Activated T-helper 17 cell treated with anti-CD3 and anti-CD28 coated beads, Interleukin-2, amount 50 U/mL, for 72 hours (primary cell): ENCODE results near the gene TET1. TPM values are rescaled to one million over a fixed set of nuclear protein-coding genes. Genes with fewer than 3 reads are reported as not detected.
"Not testable (repeated sequence)": the region's sequence is repeated elsewhere in the genome, so short reads cannot be mapped to it uniquely, and the experiment has no call there.

Source experiments
- ATAC-seq: fragments of 150-1000 bp; cut with Tn5 transposase; replicated peaks from 2 replicates; pipeline ENCODE4 v1.10.0; 2021; ENCODE audit warnings: mild to moderate bottlenecking, moderate library complexity
- H3K27ac Mint-ChIP-seq: one replicate; pipeline ENCODE4 v1.8.0; 2022; ENCODE audit warnings: mixed read lengths
- H3K27me3 Mint-ChIP-seq: one replicate; pipeline ENCODE4 v1.8.0; 2022; ENCODE audit warnings: mixed read lengths
- H3K36me3 Mint-ChIP-seq: one replicate; pipeline ENCODE4 v1.8.0; 2022; ENCODE audit warnings: low read depth, mild to moderate bottlenecking, mixed read lengths
- H3K4me1 Mint-ChIP-seq: one replicate; pipeline ENCODE4 v1.8.0; 2022; ENCODE audit warnings: mixed read lengths
- H3K4me3 Mint-ChIP-seq: one replicate; pipeline ENCODE4 v1.8.0; 2022; ENCODE audit warnings: mild to moderate bottlenecking, mixed read lengths
- H3K9me3 Mint-ChIP-seq: one replicate; pipeline ENCODE4 v1.8.0; 2022; ENCODE audit warnings: mixed read lengths
- total RNA-seq, 2 donors: library from RNA; stranded (reverse); gene quantifications; one replicate each; pipeline ENCODE4 v1.2.3, GENCODE V29; 2022

The TET1 gene
- total RNA-seq, result under 1 TPM; 0.86 to 0.87 TPM

GRCh38 chr10:68560186-68560942, at the start of gene TET1:
Gene TET1, plus strand, starts transcription at chr10:68560337. Its CDS starts 12,002 bp downstream, at chr10:68572339.
- no peaks in the 10 kb centered on the region for H3K36me3 Mint-ChIP-seq
- peaks cover 42% of the 10 kb centered on the region for H3K27me3 Mint-ChIP-seq
- no peaks in the 10 kb centered on the region for H3K9me3 Mint-ChIP-seq
- H3K27ac Mint-ChIP-seq, result no peak within 1 kb of the TSS
- peak; percentile 37 for ATAC-seq
- peaks cover 11% of the 10 kb centered on the region for H3K4me1 Mint-ChIP-seq
- peak within 1 kb of the TSS; percentile 78 for H3K4me3 Mint-ChIP-seq

DNA sequence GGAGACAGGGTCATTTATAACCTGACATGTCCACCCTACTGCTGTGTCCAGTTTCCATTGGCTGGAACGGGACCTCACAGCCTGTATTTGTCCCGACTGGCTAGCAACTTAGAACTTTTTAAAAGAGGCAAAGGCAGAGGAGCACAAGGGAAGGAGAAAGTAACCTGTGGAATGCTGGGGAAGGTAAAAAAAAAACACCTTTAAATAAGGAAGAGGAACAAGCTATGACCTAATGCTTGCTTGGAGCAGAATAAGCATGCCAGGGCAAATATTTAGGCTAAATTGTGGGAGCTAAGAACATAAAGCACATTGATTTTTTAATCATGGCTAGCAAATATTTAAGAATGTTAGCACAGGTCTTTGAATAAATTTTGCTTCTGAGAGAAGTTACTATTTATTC, 43.9 kb upstream of the TET1 start:
- H3K27ac Mint-ChIP-seq, H3K27me3 Mint-ChIP-seq, H3K4me1 Mint-ChIP-seq, H3K4me3 Mint-ChIP-seq, ATAC-seq, H3K9me3 Mint-ChIP-seq: not testable (repeated sequence)
- H3K36me3 Mint-ChIP-seq, result peaks cover 45% of the 10 kb centered on the region

DNA sequence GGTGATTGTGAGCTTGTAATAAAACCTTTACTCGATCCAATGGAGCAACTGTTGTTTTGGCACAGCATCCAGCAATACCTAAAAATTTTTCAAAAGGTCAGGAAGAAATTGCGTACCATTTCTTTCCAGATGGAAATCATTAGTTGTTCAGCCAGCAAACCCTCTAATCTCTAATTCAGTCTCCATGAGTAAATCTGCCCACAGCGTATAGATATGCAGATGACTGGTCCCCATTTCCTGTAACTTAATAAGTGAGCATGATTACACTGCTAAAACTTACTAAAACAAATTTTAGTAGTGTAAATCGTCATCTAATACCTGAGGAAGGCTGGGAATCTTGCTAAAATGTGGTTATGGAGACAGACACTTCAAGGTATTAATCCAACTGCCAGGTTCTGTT, 43.4 kb upstream of the TET1 start:
- H3K9me3 Mint-ChIP-seq, result no peaks in the 10 kb centered on the region
- H3K27ac Mint-ChIP-seq, result peak overlapping the region; percentile 19
- H3K4me3 Mint-ChIP-seq, result no peak overlapping the region
- H3K27me3 Mint-ChIP-seq, result no peaks in the 10 kb centered on the region
- H3K36me3 Mint-ChIP-seq, result peaks cover 47% of the 10 kb centered on the region
- no peak for ATAC-seq
- H3K4me1 Mint-ChIP-seq, result no peaks in the 10 kb centered on the region

GRCh38 chr10:68517188-68517587, 42.9 kb upstream of the TET1 start:
- Mint-ChIP-seq H3K4me1 (no peaks in the 10 kb centered on the region), H3K27me3 (no peaks in the 10 kb centered on the region), H3K36me3 (peaks cover 51% of the 10 kb centered on the region), H3K27ac (peak overlapping the region; percentile 19), H3K4me3 (no peak overlapping the region), H3K9me3 (no peaks in the 10 kb centered on the region)
- ATAC-seq, result no peak

DNA sequence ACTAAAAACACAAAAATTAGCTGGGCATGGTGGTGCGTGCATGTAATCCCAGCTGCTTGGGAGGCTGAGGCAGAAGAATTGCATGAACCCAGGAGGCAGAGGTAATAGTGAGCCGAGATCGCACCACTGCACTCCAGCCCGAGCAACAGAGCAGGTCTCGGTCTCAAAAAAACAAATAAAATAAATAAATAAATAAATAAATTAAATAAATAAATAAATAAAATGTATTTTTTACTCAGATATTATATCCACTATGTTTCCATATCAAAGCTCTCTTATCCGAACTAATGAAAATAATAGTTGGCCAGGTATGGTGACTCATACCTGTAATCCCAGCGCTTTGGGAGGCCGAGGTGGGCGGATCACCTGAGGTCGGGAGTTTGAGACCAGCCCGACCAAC, 41.5 kb upstream of the TET1 start:
- H3K4me3 Mint-ChIP-seq, H3K27ac Mint-ChIP-seq, H3K4me1 Mint-ChIP-seq, ATAC-seq, H3K27me3 Mint-ChIP-seq, H3K9me3 Mint-ChIP-seq: not testable (repeated sequence)
- peaks cover 49% of the 10 kb centered on the region for H3K36me3 Mint-ChIP-seq

- H3K9me3 Mint-ChIP-seq, H3K27me3 Mint-ChIP-seq, H3K4me1 Mint-ChIP-seq, ATAC-seq, H3K4me3 Mint-ChIP-seq, H3K27ac Mint-ChIP-seq: not testable (repeated sequence)
- peaks cover 20% of the 10 kb centered on the region for H3K36me3 Mint-ChIP-seq
Measured at GRCh38 chr10:68525490-68526038, 34.6 kb upstream of the TET1 start.

DNA sequence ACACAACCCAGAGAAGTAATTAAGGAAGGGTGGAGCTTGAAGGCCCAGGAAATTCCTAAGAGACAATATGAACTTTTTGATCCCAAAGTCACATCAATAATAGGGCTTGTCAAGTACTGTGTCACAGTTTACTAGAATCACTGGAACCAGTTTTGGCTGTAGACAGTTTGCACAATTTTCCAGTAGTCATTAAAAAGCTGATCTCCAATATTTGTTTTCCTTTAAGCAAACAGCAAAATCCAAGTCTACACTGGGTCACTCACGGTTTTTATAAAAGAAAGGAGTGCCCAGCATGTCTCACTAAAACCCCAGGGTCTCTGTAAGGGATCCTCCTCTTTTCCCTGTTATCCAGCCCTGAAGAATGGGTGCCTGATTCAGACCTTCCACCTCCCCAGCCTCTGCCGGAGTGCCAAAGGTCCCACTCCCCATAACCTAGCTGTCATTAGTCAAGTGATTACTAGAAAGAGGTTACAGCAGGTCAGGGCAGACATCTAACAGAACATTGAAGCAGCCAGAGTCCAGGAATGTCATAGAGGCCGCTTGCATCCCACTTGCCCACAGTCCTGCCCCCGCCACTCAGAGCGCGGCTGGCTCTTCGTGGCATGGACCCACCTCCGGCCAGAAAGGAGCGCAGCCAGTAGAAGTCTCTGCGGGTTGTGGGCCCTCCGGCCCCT, 33.4 kb upstream of the TET1 start:
- Mint-ChIP-seq H3K27ac (peak overlapping the region; percentile 92), H3K9me3 (no peaks in the 10 kb centered on the region), H3K36me3 (peaks cover 12% of the 10 kb centered on the region), H3K4me1 (no peaks in the 10 kb centered on the region), H3K4me3 (peak overlapping the region; percentile 86), H3K27me3 (no peaks in the 10 kb centered on the region)
- peak; percentile 42 for ATAC-seq

DNA sequence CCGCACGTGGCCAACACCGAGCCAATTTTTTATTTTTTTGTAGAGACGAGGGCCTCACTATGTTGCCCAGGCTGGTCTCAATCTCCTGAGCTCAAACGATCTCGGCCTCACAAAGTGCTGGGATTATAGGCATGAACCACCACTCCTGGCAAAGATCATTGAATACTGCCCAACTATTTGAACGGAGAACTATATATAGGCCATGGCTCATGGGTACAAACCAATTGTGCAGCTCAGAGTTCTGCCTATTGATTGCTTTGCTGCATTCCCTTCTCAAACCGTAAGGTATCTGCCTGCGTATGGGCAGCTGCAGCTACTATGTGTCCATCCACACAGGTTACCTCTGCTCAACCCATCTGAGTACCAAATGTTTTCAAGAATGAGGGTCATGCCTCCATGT, 23.2 kb upstream of the TET1 start:
- no peak for ATAC-seq
- Mint-ChIP-seq H3K4me1 (no peaks in the 10 kb centered on the region), H3K36me3 (no peaks in the 10 kb centered on the region), H3K27ac (no peak overlapping the region), H3K4me3 (no peak overlapping the region), H3K9me3 (no peaks in the 10 kb centered on the region), H3K27me3 (no peaks in the 10 kb centered on the region)

DNA sequence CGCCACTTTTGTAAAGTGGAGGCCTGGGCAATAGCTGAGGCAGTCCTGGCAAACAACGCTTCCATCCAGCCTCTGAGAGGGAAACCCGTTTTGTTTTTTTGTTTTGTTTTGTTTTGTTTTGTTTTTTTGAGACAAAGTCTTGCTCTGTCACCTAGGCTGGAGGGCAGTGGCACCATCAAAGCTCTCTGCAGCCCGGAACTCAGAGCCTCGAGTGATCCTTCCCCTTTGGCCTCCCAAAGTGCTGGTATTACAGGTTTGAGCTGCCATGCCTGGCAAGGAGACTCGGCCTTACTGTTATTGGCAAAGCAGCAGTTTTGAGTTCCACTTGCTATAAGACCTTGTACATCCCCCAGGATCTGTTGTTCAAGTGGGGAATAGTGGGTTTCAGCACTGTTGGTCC, 22.3 kb upstream of the TET1 start:
- Mint-ChIP-seq H3K4me3 (no peak overlapping the region), H3K4me1 (no peaks in the 10 kb centered on the region), H3K9me3 (no peaks in the 10 kb centered on the region), H3K27ac (no peak overlapping the region), H3K27me3 (no peaks in the 10 kb centered on the region), H3K36me3 (no peaks in the 10 kb centered on the region)
- no peak for ATAC-seq

GRCh38 chr10:68543004-68543918, 16.9 kb upstream of the TET1 start:
- Mint-ChIP-seq H3K4me1 (no peaks in the 10 kb centered on the region), H3K27ac (no peak overlapping the region), H3K9me3 (no peaks in the 10 kb centered on the region), H3K27me3 (no peaks in the 10 kb centered on the region), H3K36me3 (no peaks in the 10 kb centered on the region), H3K4me3 (no peak overlapping the region)
- peak; percentile 78 for ATAC-seq

DNA sequence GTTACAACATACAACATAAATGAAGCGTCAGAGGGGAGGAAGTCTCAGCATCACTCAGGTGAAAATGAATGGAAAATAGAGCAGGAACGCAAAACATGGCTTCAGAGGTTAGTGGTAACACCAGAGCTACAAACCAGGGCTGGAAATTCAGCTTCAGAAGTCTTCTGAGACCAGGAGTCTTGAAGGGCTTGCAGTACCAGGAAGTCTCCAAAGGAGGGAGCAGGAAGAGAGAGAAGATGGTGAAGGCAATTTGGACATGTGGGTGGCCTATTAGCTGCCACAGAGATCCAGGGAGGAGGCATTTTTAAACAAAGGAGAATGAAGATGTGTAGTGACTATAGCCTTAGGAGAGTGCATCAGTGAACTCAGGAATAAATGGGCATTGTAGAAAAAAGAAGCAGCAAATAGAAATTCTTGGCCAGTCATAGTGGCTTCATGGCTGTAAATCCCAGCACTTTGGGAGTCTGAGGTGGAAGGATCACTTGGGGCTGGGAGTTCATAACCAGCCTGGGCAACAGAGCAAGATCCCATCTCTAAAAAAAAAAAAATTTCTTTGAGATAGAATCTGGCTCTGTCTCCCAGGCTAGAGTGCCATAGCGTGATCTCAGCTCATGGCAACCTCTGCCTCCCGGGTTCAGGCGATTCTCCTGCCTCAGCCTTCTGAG, 9.3 kb upstream of the TET1 start:
- H3K27ac Mint-ChIP-seq, result no peak overlapping the region
- no peaks in the 10 kb centered on the region for H3K36me3 Mint-ChIP-seq
- H3K9me3 Mint-ChIP-seq, result no peaks in the 10 kb centered on the region
- H3K27me3 Mint-ChIP-seq, result no peaks in the 10 kb centered on the region
- H3K4me1 Mint-ChIP-seq, result peaks cover 6% of the 10 kb centered on the region
- ATAC-seq, result peak; percentile 74
- H3K4me3 Mint-ChIP-seq, result no peak overlapping the region

DNA sequence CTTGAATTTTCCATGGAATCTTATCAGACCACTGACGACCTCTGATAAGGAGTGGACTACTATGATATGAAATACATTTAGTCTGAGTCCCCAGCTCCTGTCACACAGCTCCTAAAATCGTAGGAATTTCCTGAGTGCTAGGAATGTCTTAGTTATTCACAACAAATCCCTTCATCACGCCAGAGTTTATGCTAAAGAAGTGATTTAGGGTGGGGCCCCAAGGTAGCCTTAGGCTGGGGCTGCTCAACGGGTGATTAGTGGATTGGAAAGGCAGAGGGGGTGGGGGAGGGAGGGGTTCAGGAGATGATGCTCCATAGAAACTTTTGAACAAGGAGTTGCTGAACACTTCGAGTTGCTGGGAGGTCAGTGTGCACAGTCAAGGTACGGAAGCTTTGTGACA, 7.0 kb upstream of the TET1 start:
- ATAC-seq, result no peak
- H3K27me3 Mint-ChIP-seq, result peaks cover 3% of the 10 kb centered on the region
- H3K9me3 Mint-ChIP-seq, result no peaks in the 10 kb centered on the region
- no peaks in the 10 kb centered on the region for H3K36me3 Mint-ChIP-seq
- H3K4me1 Mint-ChIP-seq, result peaks cover 6% of the 10 kb centered on the region
- no peak overlapping the region for H3K4me3 Mint-ChIP-seq
- H3K27ac Mint-ChIP-seq, result no peak overlapping the region

DNA sequence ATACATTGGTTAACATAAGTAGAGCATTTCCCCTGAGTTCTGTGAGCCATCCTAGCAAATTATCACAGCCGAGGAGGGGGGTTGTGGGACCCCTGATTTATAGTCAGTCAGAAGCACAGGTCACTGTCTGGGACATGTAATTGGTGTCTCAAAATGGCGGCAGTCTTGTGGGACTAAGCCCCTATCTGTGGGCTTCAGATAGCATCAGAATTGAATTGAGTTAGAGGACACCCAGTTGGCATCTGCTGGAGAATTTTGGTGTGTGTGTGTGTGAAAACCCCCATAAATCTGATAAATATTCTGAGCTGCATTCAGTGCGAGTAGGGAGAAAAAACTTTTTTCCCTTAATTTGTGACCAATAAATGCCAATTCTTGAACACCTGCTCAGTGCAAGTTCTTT, 6.5 kb upstream of the TET1 start:
- Mint-ChIP-seq H3K36me3 (no peaks in the 10 kb centered on the region), H3K9me3 (no peaks in the 10 kb centered on the region), H3K4me1 (peaks cover 6% of the 10 kb centered on the region), H3K27ac (no peak overlapping the region), H3K4me3 (no peak overlapping the region), H3K27me3 (peaks cover 4% of the 10 kb centered on the region)
- ATAC-seq, result no peak

GRCh38 chr10:68558478-68558877, 1.7 kb upstream of the TET1 start:
- no peaks in the 10 kb centered on the region for H3K9me3 Mint-ChIP-seq
- H3K36me3 Mint-ChIP-seq, result no peaks in the 10 kb centered on the region
- H3K4me1 Mint-ChIP-seq, result peaks cover 11% of the 10 kb centered on the region
- ATAC-seq, result no peak
- H3K4me3 Mint-ChIP-seq, result no peak overlapping the region
- no peak overlapping the region for H3K27ac Mint-ChIP-seq
- peaks cover 33% of the 10 kb centered on the region for H3K27me3 Mint-ChIP-seq
